ENCODE results near the gene NLGN4Y. TPM values are rescaled to one million over a fixed set of nuclear protein-coding genes. Genes with fewer than 3 reads are reported as not detected.

Gene NLGN4Y
- total RNA-seq, 1 experiment from 2014 or later = not detected

GRCh38 chrY:14618513-14618912 lies 94.2 kb downstream of the NLGN4Y start:
- DNase-seq = no peak
- H3K79me2 ChIP-seq (ENCODE audit: low read depth) = no peaks in the 10 kb centered on the region
- H2AFZ ChIP-seq = no peak overlapping the region
- no peaks in the 10 kb centered on the region for H3K27me3 ChIP-seq (ENCODE audit: insufficient read depth, low read depth)
- ChIA-PET CTCF (no interaction called here), POLR2A (ENCODE audit: unreplicated experiment) (no interaction called here)
- no peak overlapping the region for H3K27ac ChIP-seq
- intact Hi-C loops (cut with micrococcal nuclease; ENCODE audit: unreplicated experiment) = no loop called here
- H3K9me2 ChIP-seq (ENCODE audit: insufficient read depth) = no peaks in the 10 kb centered on the region
- H3F3A ChIP-seq (ENCODE audit: insufficient read depth, low read depth) = no peaks in the 10 kb centered on the region
- H4K20me1 ChIP-seq (ENCODE audit: insufficient read depth) = no peaks in the 10 kb centered on the region
- no peak overlapping the region for H3K4me3 ChIP-seq
- H3K4me2 ChIP-seq = no peak overlapping the region
- H3K9me3 ChIP-seq (ENCODE audit: insufficient read depth, low read depth) = no peaks in the 10 kb centered on the region
- TF ChIP-seq EZH2 (IDR thresholded peaks at IDR 0.05; ENCODE audit: low read depth) = no peak
- no peak for TF ChIP-seq CTCF (conservative IDR thresholded peaks at IDR 0.05)
- H3K36me3 ChIP-seq (ENCODE audit: low read depth) = no peaks in the 10 kb centered on the region
- BruUV-seq (replicated peaks) = no TSS peak
- no peaks in the 10 kb centered on the region for H3K4me1 ChIP-seq (replicated peaks; ENCODE audit: insufficient read depth)

GRCh38 chrY:14628208-14628607 lies 103.9 kb downstream of the NLGN4Y start:
- H4K20me1 ChIP-seq (ENCODE audit: insufficient read depth) = no peaks in the 10 kb centered on the region
- no peaks in the 10 kb centered on the region for H3K79me2 ChIP-seq (ENCODE audit: low read depth)
- no TSS peak for BruUV-seq (replicated peaks)
- POLR2A ChIA-PET (ENCODE audit: unreplicated experiment) = no interaction called here
- no peaks in the 10 kb centered on the region for H3K27me3 ChIP-seq (ENCODE audit: insufficient read depth, low read depth)
- intact Hi-C loops (cut with micrococcal nuclease; ENCODE audit: unreplicated experiment) = no loop called here
- CTCF ChIA-PET = no interaction called here
- no peaks in the 10 kb centered on the region for H3K9me3 ChIP-seq (ENCODE audit: insufficient read depth, low read depth)
- no peaks in the 10 kb centered on the region for H3F3A ChIP-seq (ENCODE audit: insufficient read depth, low read depth)
- no peak for DNase-seq
- no peak overlapping the region for H3K4me2 ChIP-seq
- no peaks in the 10 kb centered on the region for H3K4me1 ChIP-seq (replicated peaks; ENCODE audit: insufficient read depth)
- no peak overlapping the region for H3K4me3 ChIP-seq
- no peaks in the 10 kb centered on the region for H3K36me3 ChIP-seq (ENCODE audit: low read depth)
- no peak overlapping the region for H2AFZ ChIP-seq
- no peak for TF ChIP-seq CTCF (conservative IDR thresholded peaks at IDR 0.05)
- TF ChIP-seq EZH2 (IDR thresholded peaks at IDR 0.05; ENCODE audit: low read depth) = no peak
- H3K27ac ChIP-seq = no peak overlapping the region
- H3K9me2 ChIP-seq (ENCODE audit: insufficient read depth) = no peaks in the 10 kb centered on the region

GRCh38 chrY:14631676-14632075 lies 107.3 kb downstream of the NLGN4Y start:
- no peaks in the 10 kb centered on the region for H4K20me1 ChIP-seq (ENCODE audit: insufficient read depth)
- H3F3A ChIP-seq (ENCODE audit: insufficient read depth, low read depth) = no peaks in the 10 kb centered on the region
- H3K4me2 ChIP-seq = no peak overlapping the region
- no peaks in the 10 kb centered on the region for H3K9me2 ChIP-seq (ENCODE audit: insufficient read depth)
- BruUV-seq (replicated peaks) = no TSS peak
- ChIA-PET POLR2A (ENCODE audit: unreplicated experiment) (no interaction called here), CTCF (no interaction called here)
- no peaks in the 10 kb centered on the region for H3K4me1 ChIP-seq (replicated peaks; ENCODE audit: insufficient read depth)
- no peaks in the 10 kb centered on the region for H3K27me3 ChIP-seq (ENCODE audit: insufficient read depth, low read depth)
- H3K4me3 ChIP-seq = no peak overlapping the region
- no peak overlapping the region for H3K27ac ChIP-seq
- H3K36me3 ChIP-seq (ENCODE audit: low read depth) = no peaks in the 10 kb centered on the region
- no peak overlapping the region for H2AFZ ChIP-seq
- intact Hi-C loops (cut with micrococcal nuclease; ENCODE audit: unreplicated experiment) = no loop called here
- no peak for DNase-seq
- no peaks in the 10 kb centered on the region for H3K9me3 ChIP-seq (ENCODE audit: insufficient read depth, low read depth)
- TF ChIP-seq CTCF (conservative IDR thresholded peaks at IDR 0.05) = no peak
- TF ChIP-seq EZH2 (IDR thresholded peaks at IDR 0.05; ENCODE audit: low read depth) = no peak
- H3K79me2 ChIP-seq (ENCODE audit: low read depth) = no peaks in the 10 kb centered on the region

Data from PC-9 (cell line).